Body of pancreas (tissue), 4 donors: ENCODE data around the gene UBTD1.

Source experiments
- CTCF ChIP-seq, 7 experiments: fragments of 450-650 bp in 4 of 7; fragments of 200-600 bp in 3 of 7; sonication (generic) in 3 of 7; IDR thresholded peaks; one replicate each; pipeline ENCODE4 v1.5.1; 2016 to 2019; ENCODE audit warnings: antibody characterized with exemption in 7 of 7
- POLR2A ChIP-seq, 3 donors: fragments of 450-650 bp; IDR thresholded peaks; one replicate each; pipeline ENCODE4 v1.6.1; 2016; ENCODE audit warnings: antibody characterized with exemption in 3 of 3, mild to moderate bottlenecking in 2 of 3

- no peak for TF ChIP-seq CTCF (IDR thresholded peaks at IDR 0.05)
- TF ChIP-seq POLR2A (IDR thresholded peaks at IDR 0.05) = no peak
Observed at GRCh38 chr10:97567891-97568290, 69.2 kb downstream of the UBTD1 start.
